ENCODE data around the gene UBE2L6. TPM values are rescaled to one million over a fixed set of nuclear protein-coding genes. Genes with fewer than 3 reads are reported as not detected.

Gene UBE2L6
- polyA plus RNA-seq, 3 donors = 101 to 284 (median 268) TPM

DNA sequence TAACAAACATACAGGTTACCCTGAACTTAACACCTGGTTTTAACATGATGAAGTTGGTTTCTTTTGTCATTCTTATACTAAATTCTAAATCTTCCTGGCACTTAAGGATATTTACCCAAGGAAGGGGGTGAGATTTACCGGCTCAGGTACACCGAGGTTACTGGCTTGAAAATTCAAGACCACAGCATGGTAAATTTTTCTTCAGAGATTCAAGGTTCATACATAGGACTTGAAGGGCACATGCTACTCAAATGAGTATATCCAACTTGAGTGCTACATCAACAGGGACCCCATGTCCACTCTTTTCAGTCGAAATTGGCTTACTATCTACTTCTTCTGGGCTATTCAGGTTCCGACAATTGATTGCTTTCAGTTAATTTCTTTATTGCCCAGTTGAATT, 42.7 kb upstream of the UBE2L6 start:
- no peaks in the 10 kb centered on the region for H3K79me2 ChIP-seq (ENCODE audit: insufficient read depth, low read length)
- no peak overlapping the region for H3K9ac ChIP-seq (ENCODE audit: insufficient read depth, low read length, poor library complexity, severe bottlenecking)
- TF ChIP-seq, protein P1, sequence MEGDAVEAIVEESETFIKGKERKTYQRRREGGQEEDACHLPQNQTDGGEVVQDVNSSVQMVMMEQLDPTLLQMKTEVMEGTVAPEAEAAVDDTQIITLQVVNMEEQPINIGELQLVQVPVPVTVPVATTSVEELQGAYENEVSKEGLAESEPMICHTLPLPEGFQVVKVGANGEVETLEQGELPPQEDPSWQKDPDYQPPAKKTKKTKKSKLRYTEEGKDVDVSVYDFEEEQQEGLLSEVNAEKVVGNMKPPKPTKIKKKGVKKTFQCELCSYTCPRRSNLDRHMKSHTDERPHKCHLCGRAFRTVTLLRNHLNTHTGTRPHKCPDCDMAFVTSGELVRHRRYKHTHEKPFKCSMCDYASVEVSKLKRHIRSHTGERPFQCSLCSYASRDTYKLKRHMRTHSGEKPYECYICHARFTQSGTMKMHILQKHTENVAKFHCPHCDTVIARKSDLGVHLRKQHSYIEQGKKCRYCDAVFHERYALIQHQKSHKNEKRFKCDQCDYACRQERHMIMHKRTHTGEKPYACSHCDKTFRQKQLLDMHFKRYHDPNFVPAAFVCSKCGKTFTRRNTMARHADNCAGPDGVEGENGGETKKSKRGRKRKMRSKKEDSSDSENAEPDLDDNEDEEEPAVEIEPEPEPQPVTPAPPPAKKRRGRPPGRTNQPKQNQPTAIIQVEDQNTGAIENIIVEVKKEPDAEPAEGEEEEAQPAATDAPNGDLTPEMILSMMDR (IDR thresholded peaks at IDR 0.05) = no peak
- 100% methylated on average over 3 of the region's 4 CpGs for WGBS (ENCODE audit: insufficient coverage)
- H4K20me1 ChIP-seq (ENCODE audit: insufficient read depth, low read length) = no peaks in the 10 kb centered on the region
- H3K27ac Mint-ChIP-seq = no peak overlapping the region
- H3K27me3 Mint-ChIP-seq (ENCODE audit: low read depth in 3 of 3) = peaks cover 2 to 4% (median 2%) of the 10 kb centered on the region in 3 donors
- H3K4me2 ChIP-seq (replicated peaks; ENCODE audit: extremely low read depth, low read length, poor library complexity, severe bottlenecking) = no peak overlapping the region
- H3K4me3 Mint-ChIP-seq = no peak overlapping the region
- H3K4me3 ChIP-seq (replicated peaks in 1 of 3; ENCODE audit: low read depth in 2 of 3, low read length in 3 of 3) = no peak overlapping the region
- no peaks in the 10 kb centered on the region for H3K9me3 Mint-ChIP-seq
- H3K4me1 Mint-ChIP-seq = no peaks in the 10 kb centered on the region
- H3K27ac ChIP-seq (ENCODE audit: low read depth in 1 of 2, low read length in 2 of 2) = no peak overlapping the region
- DNase-seq = no peak
- intact Hi-C loops (cut with micrococcal nuclease) = no loop called here
- H3K4me1 ChIP-seq (ENCODE audit: control insufficient read depth in 1 of 2, insufficient read depth in 2 of 2, low read length in 2 of 2) = no peaks in the 10 kb centered on the region
- no peak overlapping the region for H2AFZ ChIP-seq (ENCODE audit: insufficient read depth, low read depth, low read length, poor library complexity, severe bottlenecking)
- H3K36me3 ChIP-seq (replicated peaks in 1 of 2; ENCODE audit: control insufficient read depth in 1 of 2, insufficient read depth in 2 of 2, low read length in 2 of 2) = no peaks in the 10 kb centered on the region
- no peaks in the 10 kb centered on the region for H3K27me3 ChIP-seq (ENCODE audit: control insufficient read depth in 2 of 2, insufficient read depth in 2 of 2, low read length in 2 of 2)
- no peaks in the 10 kb centered on the region for H3K36me3 Mint-ChIP-seq
- no peaks in the 10 kb centered on the region for H3K9me3 ChIP-seq (replicated peaks in 1 of 2; ENCODE audit: control insufficient read depth in 1 of 2, insufficient read depth in 1 of 2, low read length in 2 of 2)

DNA sequence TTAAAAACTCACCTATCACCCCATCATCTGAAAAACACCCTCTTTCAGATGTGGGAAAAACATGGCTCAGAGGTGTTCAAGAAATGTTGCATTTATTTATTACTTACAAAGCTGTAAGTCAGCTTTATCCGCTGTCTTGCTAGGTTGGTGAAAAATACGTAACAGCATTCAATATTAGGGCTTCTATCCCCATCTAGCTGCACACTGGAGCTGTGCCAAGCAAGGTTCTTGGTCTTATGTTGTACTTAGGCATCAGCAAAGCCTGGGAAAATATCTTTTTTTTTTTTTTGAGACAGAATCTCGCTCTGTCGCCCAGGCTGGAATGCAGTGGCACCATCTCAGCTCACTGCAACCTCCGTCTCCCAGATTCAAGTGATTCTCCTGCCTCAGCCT, 37.6 kb upstream of the UBE2L6 start:
- DNase-seq = no peak
- H3K4me1 ChIP-seq (ENCODE audit: control insufficient read depth in 1 of 2, insufficient read depth in 2 of 2, low read length in 2 of 2) = no peaks in the 10 kb centered on the region
- no peaks in the 10 kb centered on the region for H3K36me3 Mint-ChIP-seq

More for the DNA sequence above, 37.6 kb upstream of the UBE2L6 start:
- Mint-ChIP-seq H3K27ac (no peak overlapping the region), H3K27me3 (ENCODE audit: low read depth in 3 of 3) (peaks cover 0 to 3% (median 0%) of the 10 kb centered on the region in 3 donors), H3K4me1 (peaks cover 9% of the 10 kb centered on the region), H3K4me3 (no peak overlapping the region), H3K9me3 (no peaks in the 10 kb centered on the region)
- Histone ChIP-seq H3K79me2 (ENCODE audit: insufficient read depth, low read length) (no peaks in the 10 kb centered on the region), H3K27me3 (ENCODE audit: control insufficient read depth in 2 of 2, insufficient read depth in 2 of 2, low read length in 2 of 2) (no peaks in the 10 kb centered on the region), H4K20me1 (ENCODE audit: insufficient read depth, low read length) (no peaks in the 10 kb centered on the region), H3K4me3 (replicated peaks in 1 of 3; ENCODE audit: low read depth in 2 of 3, low read length in 3 of 3) (no peak overlapping the region), H3K27ac (ENCODE audit: low read depth in 1 of 2, low read length in 2 of 2) (no peak overlapping the region), H2AFZ (ENCODE audit: insufficient read depth, low read depth, low read length, poor library complexity, severe bottlenecking) (no peak overlapping the region), H3K9ac (ENCODE audit: insufficient read depth, low read length, poor library complexity, severe bottlenecking) (no peak overlapping the region), H3K36me3 (replicated peaks in 1 of 2; ENCODE audit: control insufficient read depth in 1 of 2, insufficient read depth in 2 of 2, low read length in 2 of 2) (no peaks in the 10 kb centered on the region), H3K4me2 (replicated peaks; ENCODE audit: extremely low read depth, low read length, poor library complexity, severe bottlenecking) (no peak overlapping the region), H3K9me3 (replicated peaks in 1 of 2; ENCODE audit: control insufficient read depth in 1 of 2, insufficient read depth in 1 of 2, low read length in 2 of 2) (no peaks in the 10 kb centered on the region)
- TF ChIP-seq, protein P1 (IDR thresholded peaks at IDR 0.05) = no peak
- intact Hi-C loops (cut with micrococcal nuclease) = no loop called here
- WGBS (ENCODE audit: insufficient coverage) = 94% methylated on average over 3 of the region's 5 CpGs

Measured in CD14-positive monocyte (primary cell).